Measurements from ENCODE around the gene PSMB7. TPM values are rescaled to one million over a fixed set of nuclear protein-coding genes. Genes with fewer than 3 reads are reported as not detected.
A peak's percentile ranks its signal among the peaks of the same experiment; 100 is the strongest.

The PSMB7 gene
- total RNA-seq, 1 donor from 2014 or later: 73.5 TPM

- intact Hi-C loops (cut with DNase I): loop anchor here (10.0 kb wide), 1 partner anchor 65 kb away; no protein-coding TSS in a partner anchor
- Histone ChIP-seq H3K27me3 (no peaks in the 10 kb centered on the region), H3K27ac (no peak overlapping the region), H3K4me3 (no peak overlapping the region), H3K9me3 (no peaks in the 10 kb centered on the region), H3K36me3 (peaks cover 56% of the 10 kb centered on the region), H3K4me1 (no peaks in the 10 kb centered on the region)
- no peak for ATAC-seq
- TF ChIP-seq CTCF (IDR thresholded peaks at IDR 0.05): no peak
- DNase-seq: no peak
These were observed 75.6 kb downstream of the PSMB7 start for GRCh38 chr9:124339603-124340146.

GRCh38 chr9:124337562-124337961 is 77.7 kb downstream of the PSMB7 start:
- H3K9me3 ChIP-seq: no peaks in the 10 kb centered on the region
- intact Hi-C loops (cut with DNase I): no loop called here
- DNase-seq: no peak

GRCh38 chr9:124335320-124335707 is 79.9 kb downstream of the PSMB7 start:
- Histone ChIP-seq H3K4me1 (no peaks in the 10 kb centered on the region), H3K27me3 (no peaks in the 10 kb centered on the region), H3K27ac (no peak overlapping the region), H3K36me3 (peaks cover 68% of the 10 kb centered on the region), H3K4me3 (no peak overlapping the region), H3K9me3 (no peaks in the 10 kb centered on the region)
- ATAC-seq (no peak), DNase-seq (no peak)
- TF ChIP-seq CTCF (IDR thresholded peaks at IDR 0.05): no peak
- intact Hi-C loops (cut with DNase I): no loop called here

More at GRCh38 chr9:124337562-124337961, 77.7 kb downstream of the PSMB7 start:
- Histone ChIP-seq H3K36me3 (peaks cover 54% of the 10 kb centered on the region), H3K27ac (no peak overlapping the region), H3K4me1 (no peaks in the 10 kb centered on the region), H3K4me3 (no peak overlapping the region), H3K27me3 (no peaks in the 10 kb centered on the region)
- ATAC-seq: no peak
- TF ChIP-seq CTCF (IDR thresholded peaks at IDR 0.05): no peak

- intact Hi-C loops (cut with DNase I): no loop called here
- ATAC-seq (peak; percentile 13), DNase-seq (no peak)
- no peaks in the 10 kb centered on the region for H3K4me1 ChIP-seq
- no peaks in the 10 kb centered on the region for H3K9me3 ChIP-seq
- no peak overlapping the region for H3K4me3 ChIP-seq
- no peak overlapping the region for H3K27ac ChIP-seq
- TF ChIP-seq CTCF (IDR thresholded peaks at IDR 0.05): no peak
- H3K36me3 ChIP-seq: peaks cover 68% of the 10 kb centered on the region
- H3K27me3 ChIP-seq: no peaks in the 10 kb centered on the region
These were observed 80.5 kb downstream of the PSMB7 start for GRCh38 chr9:124334568-124335319.

GRCh38 chr9:124333203-124333579 is 82.1 kb downstream of the PSMB7 start:
- DNase-seq: no peak
- no peak for ATAC-seq
- no peak for TF ChIP-seq CTCF (IDR thresholded peaks at IDR 0.05)
- no peak overlapping the region for H3K4me3 ChIP-seq
- no peaks in the 10 kb centered on the region for H3K27me3 ChIP-seq
- H3K9me3 ChIP-seq: no peaks in the 10 kb centered on the region
- H3K36me3 ChIP-seq: peaks cover 72% of the 10 kb centered on the region
- H3K27ac ChIP-seq: no peak overlapping the region
- H3K4me1 ChIP-seq: no peaks in the 10 kb centered on the region
- intact Hi-C loops (cut with DNase I): no loop called here
